HS-5 (cell line): ENCODE measurements around the gene CNOT9.
"Not testable (repeated sequence)": the region's sequence is repeated elsewhere in the genome, so short reads cannot be mapped to it uniquely, and the experiment has no call there.

ENCODE experiments used
- DNase-seq: peaks from one replicate; pipeline ENCODE4 v3.0.0-alpha.2; 2012; ENCODE audit warnings: low read depth

CNOT9 gene, protein sequence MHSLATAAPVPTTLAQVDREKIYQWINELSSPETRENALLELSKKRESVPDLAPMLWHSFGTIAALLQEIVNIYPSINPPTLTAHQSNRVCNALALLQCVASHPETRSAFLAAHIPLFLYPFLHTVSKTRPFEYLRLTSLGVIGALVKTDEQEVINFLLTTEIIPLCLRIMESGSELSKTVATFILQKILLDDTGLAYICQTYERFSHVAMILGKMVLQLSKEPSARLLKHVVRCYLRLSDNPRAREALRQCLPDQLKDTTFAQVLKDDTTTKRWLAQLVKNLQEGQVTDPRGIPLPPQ

DNA sequence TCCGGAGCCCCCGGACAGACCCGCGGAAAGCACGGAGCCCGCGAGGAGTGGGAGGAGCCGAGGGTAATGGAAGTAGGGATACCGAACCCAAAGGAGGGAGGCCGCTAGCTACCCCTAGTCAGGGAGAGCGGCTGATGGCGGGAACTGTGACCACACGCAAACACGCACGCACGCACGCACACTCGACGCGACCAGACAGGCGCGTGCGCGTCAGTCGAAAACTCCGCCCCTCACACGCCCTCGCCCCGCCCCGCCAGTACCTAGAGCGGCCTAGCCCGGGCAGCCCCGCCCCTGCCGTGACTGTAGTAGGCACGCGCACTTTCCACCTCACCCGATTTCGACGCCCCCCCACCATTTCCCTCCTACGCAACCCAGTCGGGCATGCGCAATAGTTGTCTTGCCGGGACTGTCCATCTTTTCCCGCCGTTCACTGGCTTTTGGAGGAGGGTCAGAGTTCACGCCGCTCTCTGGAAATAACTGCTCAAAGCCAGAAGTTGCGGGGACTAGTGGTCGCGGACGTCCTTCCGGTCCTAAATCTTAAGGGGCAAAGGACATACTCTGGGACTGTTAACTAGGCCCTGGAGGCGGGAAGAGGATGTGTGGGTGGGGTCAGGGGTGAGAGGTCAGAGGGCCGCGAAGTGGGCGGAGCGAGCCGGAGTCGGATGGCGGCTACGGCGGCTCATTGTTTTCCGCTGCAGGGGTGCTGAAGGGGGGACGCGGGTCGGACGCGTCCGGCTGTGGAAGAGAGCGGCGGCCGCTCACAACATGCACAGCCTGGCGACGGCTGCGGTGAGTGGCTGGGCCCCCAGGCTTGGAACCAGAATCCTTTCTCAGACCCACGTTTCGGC lies at the start of gene CNOT9, which contains the start of gene USP37:
Gene CNOT9 (plus strand): TSS at position 650 of the 848 bp plus-strand sequence. CDS start 116 bp downstream, at position 766.
Gene USP37 (minus strand): TSS at position 162 of the 848 bp plus-strand sequence. CDS start 9,698 bp downstream, outside the sequence.
- peak; percentile 93 for DNase-seq

GRCh38 chr2:218518876-218519275 lies 49.8 kb upstream of the CNOT9 start:
- no peak for DNase-seq

GRCh38 chr2:218523651-218524050 lies 45.0 kb upstream of the CNOT9 start:
- no peak for DNase-seq

DNA sequence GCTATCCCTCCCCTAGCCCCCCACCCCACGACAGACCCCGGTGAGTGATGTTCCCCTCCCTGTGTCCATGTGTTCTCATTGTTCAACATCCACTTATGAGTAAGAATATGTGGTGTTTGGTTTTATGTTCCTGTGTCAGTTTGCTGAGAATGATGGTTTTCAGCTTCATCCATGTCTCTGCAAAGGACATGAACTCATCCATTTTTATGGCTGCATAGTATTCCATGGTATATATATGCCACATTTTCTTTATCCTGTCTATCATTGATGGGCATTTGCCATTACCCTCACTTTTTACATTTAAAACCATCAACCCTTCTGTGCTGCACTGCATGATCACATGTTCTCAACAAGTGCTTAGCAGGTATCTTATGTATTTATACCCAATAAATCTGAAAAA lies 40.2 kb upstream of the CNOT9 start:
- DNase-seq: not testable (repeated sequence)

DNA sequence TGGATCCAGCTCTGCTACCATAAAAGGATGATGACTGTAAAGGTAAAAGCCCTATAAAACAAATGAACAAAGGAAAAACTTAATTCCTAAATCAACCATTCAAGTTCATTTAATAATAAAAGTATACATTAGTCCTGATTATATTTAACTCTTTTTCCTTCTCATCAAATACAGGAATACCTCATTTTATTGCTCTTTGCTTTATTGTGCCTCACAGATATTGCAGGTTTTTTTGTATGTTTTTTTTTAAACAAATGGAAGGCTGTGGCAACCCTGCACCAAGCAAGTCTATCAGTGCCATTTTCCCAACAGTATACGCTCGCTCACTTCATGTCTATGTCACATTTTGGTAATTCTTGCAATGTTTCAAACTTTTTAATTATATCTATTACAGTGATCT lies 38.6 kb upstream of the CNOT9 start:
- DNase-seq: no peak

GRCh38 chr2:218536804-218537494 lies 31.7 kb upstream of the CNOT9 start:
- DNase-seq: no peak

GRCh38 chr2:218540015-218540414 lies 28.6 kb upstream of the CNOT9 start:
- no peak for DNase-seq

GRCh38 chr2:218546012-218546411 lies 22.6 kb upstream of the CNOT9 start:
- DNase-seq: no peak

GRCh38 chr2:218547511-218547910 lies 21.1 kb upstream of the CNOT9 start:
- no peak for DNase-seq

- no peak for DNase-seq
These were observed 20.7 kb upstream of the CNOT9 start for GRCh38 chr2:218547978-218548377.

DNA sequence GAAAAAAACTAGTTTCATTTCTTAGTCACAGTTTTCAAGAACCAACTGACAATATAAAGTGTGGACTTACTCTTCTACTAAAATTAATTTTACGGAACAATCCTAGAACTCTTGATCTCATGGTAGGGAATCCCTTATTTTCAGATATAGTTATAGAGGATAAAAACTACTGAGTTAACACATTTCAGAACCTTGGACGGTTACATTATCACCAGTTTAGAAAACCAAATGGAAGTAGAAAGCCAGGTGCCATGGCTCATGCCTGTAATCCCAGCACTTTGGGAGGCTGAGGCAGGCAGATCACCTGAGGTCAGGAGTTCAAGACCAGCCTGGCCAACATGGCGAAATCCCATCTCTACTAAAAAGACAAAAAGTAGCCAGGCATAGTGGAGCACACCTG lies 14.4 kb upstream of the CNOT9 start:
- DNase-seq: not testable (repeated sequence)

DNA sequence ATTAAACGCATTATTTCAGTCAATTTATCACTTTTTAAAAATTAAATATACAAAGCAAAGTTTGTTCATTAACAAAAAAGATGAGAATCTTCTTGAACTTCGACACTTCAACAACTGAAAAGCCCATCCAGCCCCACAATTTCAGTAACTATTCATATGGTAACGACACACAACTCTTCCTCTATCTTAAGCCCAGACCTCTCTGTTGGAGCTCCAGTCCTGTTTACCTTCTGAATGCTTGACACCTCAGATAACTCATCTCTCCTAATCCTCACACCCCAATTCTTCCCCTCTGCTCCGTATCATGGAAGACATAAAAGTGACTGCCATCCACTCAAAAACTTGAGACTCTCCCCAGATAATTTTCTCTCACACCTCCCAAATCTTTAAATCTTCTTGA lies 13.1 kb upstream of the CNOT9 start:
- no peak for DNase-seq

DNA sequence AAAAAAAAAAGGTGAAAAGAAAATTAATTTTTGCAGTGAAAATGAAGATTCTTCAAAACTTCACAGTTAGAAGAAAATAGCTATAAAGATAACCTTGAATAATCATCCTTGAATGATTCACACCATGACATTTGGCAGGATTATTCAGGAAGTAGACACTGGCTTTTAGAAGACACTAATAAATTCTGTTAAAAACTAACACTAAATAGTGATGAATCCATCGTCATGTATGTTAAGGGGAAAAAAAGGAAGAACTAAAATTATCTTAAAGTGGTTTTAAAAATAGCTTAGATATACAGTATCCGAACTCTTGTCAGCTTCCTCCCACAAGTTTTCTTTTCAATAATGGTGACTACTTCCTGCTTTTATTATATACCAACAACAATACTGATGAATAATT lies 10.7 kb upstream of the CNOT9 start:
- DNase-seq: no peak

- no peak for DNase-seq
These were observed 9.7 kb upstream of the CNOT9 start for GRCh38 chr2:218558986-218559385.

- DNase-seq: no peak
These were observed 4.6 kb upstream of the CNOT9 start for GRCh38 chr2:218564056-218564455.

DNA sequence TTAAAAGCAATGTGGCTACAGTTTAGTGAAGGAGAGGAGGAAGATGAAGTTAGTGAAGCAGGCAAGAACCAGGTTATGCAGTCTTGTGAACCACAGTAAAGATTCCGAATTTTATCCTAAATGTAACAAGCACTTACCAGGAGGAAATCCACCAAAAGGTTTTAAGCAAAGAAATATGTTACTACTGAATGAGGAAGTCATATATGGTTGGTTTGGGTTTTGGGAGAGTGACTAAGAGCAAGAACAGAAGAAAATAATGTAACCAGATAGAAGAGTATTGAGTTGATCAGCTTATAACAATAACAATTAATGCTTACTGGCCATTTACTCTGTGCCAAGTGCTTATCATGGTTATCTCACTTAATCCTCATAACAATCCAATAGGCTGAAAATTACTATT lies 2.3 kb upstream of the CNOT9 start:
- DNase-seq: no peak

DNA sequence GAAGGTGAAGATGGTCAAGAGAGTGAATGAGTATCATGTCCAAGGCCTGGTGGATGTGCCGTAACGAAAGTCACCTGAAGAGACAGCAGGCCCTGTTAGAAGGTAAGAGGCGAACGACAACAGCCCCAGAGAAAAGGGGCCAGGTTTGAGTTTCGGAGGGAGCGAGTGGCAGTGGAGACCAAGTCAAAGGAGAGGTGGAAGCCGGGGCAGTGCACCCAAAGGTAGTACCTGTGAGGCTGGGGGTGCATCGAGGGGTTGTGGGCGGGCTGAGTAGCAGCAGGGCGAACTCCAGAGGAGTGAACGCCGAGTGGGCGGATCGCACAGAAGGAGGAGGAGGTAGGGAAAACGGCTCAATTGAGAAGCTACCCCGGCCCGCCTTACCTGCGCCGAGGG lies 846 bp upstream of the CNOT9 start:
- no peak for DNase-seq

GRCh38 chr2:218569038-218569431 lies 396 bp downstream of the CNOT9 start:
- DNase-seq: peak; percentile 24

GRCh38 chr2:218569661-218570500 lies 1.2 kb downstream of the CNOT9 start:
- peak; percentile 28 for DNase-seq

GRCh38 chr2:218570850-218571249 lies 2.2 kb downstream of the CNOT9 start:
- DNase-seq: peak; percentile 26

- no peak for DNase-seq
These were observed 8.2 kb downstream of the CNOT9 start for GRCh38 chr2:218576854-218577253.
